ENCODE results near the gene SMU1.

The SMU1 gene

DNA sequence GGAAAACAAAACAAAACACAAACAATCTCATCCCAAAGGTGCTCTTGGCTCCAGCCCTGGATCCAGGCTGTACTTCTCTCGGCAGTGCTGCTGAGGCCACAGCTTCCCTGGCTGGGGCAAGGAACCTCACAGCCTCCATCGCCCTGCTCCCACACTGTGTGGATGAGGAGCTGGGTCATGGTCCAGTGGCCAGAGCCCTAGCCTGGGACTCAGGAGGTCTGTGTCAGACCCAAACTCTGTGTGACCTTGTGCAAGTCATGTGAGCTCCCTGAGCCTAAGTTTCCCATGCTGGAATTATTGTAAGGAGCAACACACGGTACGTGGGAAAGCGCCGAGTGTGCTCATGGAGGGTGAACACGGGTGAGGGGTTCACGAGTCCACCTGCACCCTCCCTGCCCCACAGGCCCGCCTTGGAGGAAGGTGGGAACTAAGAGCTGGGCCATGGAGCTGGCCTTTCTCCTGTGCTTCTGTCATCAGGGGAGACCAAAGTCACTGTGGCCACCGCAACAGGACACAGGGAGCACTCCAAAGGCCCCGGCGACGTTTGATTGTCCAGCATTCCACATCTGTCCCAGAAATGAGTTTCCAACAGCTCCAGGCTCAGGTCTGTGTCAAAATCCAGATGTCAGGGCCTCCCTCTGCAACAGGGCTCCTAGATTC lies 26.2 kb upstream of the SMU1 start:
- Histone ChIP-seq H3K14ac (ENCODE audit: low read length in 2 of 2) (no peak overlapping the region), H3K23ac (ENCODE audit: low read length in 2 of 2) (no peak overlapping the region), H3K27ac (ENCODE audit: low read length, poor library complexity, severe bottlenecking) (no peak overlapping the region), H3K4me1 (ENCODE audit: control insufficient read depth, insufficient read depth, low read depth, low read length) (peaks cover 31% of the 10 kb centered on the region), H3K18ac (ENCODE audit: low read depth in 1 of 2, low read length in 2 of 2) (no peak overlapping the region), H3K9me3 (ENCODE audit: control insufficient read depth, low read length) (no peaks in the 10 kb centered on the region), H3K9ac (ENCODE audit: low read length) (no peak overlapping the region), H2AFZ (ENCODE audit: low read depth, low read length) (no peak overlapping the region), H2BK120ac (ENCODE audit: low read depth, low read length) (no peak overlapping the region), H3K27me3 (ENCODE audit: control insufficient read depth in 1 of 2, insufficient read depth in 1 of 2, low read length in 2 of 2) (no peaks in the 10 kb centered on the region), H3K4ac (ENCODE audit: low read depth in 1 of 2, low read length in 2 of 2) (no peak overlapping the region), H3K36me3 (ENCODE audit: control insufficient read depth in 1 of 2, insufficient read depth in 2 of 2, low read depth in 1 of 2, low read length in 2 of 2) (no peaks in the 10 kb centered on the region), H4K91ac (ENCODE audit: low read length) (no peak overlapping the region), H2BK15ac (ENCODE audit: low read depth, poor library complexity, severe bottlenecking) (no peak overlapping the region), H2BK12ac (ENCODE audit: low read length in 2 of 2) (no peak overlapping the region), H4K8ac (ENCODE audit: low read length) (peak overlapping the region; percentile 59), H2BK5ac (ENCODE audit: low read depth, low read length, poor library complexity, severe bottlenecking) (no peak overlapping the region), H3K79me1 (replicated peaks; ENCODE audit: low read length, poor library complexity, severe bottlenecking) (no peaks in the 10 kb centered on the region), H3K4me2 (ENCODE audit: low read length, poor library complexity, severe bottlenecking) (no peak overlapping the region), H2AK5ac (ENCODE audit: low read length, severe bottlenecking) (no peak overlapping the region), H3K4me3 (ENCODE audit: insufficient read depth in 1 of 2, low read depth in 1 of 2, low read length in 2 of 2) (no peak overlapping the region)
- 99% methylated on average over 13 of the region's 13 CpGs for WGBS
- DNase-seq = no peak

DNA sequence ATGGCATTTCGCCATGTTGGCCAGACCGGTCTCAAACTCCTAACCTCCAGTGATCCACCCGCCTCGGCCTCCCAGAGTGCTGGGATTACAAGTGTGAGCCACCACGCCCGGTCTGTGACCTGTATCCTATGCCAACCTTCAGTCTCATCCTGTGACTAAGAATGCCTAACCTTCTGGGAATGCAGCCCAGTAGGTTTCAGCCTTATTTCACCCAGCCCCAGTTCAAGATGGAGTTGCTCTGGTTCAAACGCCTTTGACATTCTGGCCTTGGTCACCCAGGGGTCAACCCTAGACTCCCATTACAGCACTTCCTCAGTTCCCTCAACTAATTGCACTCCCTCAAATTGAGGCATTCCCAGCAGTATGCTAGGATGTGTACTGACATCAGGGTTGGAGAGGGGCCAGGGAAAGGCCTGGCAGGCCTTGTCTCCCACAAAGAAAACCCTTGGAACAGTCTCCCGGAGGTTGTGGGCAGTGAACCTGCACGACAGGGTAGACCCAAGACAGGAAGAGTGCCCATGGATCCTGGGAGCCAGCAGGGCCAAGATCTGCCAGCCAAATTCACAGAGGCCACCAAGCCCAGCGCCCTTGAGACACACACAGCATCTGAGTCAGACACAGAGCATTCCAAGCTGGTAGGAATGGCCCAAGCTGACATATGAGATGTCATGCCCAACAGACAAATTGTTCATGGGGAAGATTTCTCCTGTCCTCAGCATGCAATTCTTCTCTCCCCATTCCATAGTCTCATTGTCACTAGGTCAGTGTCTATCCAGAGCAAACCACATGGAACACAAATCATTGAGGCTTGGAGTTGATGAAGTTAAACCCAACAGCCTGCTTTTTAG lies 24.9 kb upstream of the SMU1 start:
- DNase-seq = peak; percentile 52
- H2AFZ ChIP-seq (ENCODE audit: low read depth, low read length) = no peak overlapping the region
- no peaks in the 10 kb centered on the region for H3K79me1 ChIP-seq (replicated peaks; ENCODE audit: low read length, poor library complexity, severe bottlenecking)
- no peak overlapping the region for H3K14ac ChIP-seq (ENCODE audit: low read length in 2 of 2)
- no peak overlapping the region for H4K91ac ChIP-seq (ENCODE audit: low read length)
- H3K4me2 ChIP-seq (ENCODE audit: low read length, poor library complexity, severe bottlenecking) = no peak overlapping the region
- H2AK5ac ChIP-seq (ENCODE audit: low read length, severe bottlenecking) = peak overlapping the region; percentile 60
- H2BK12ac ChIP-seq (ENCODE audit: low read length in 2 of 2) = no peak overlapping the region
- no peak overlapping the region for H3K4me3 ChIP-seq (ENCODE audit: insufficient read depth in 1 of 2, low read depth in 1 of 2, low read length in 2 of 2)
- no peak overlapping the region for H2BK120ac ChIP-seq (ENCODE audit: low read depth, low read length)
- H3K27ac ChIP-seq (ENCODE audit: low read length, poor library complexity, severe bottlenecking) = peak overlapping the region; percentile 15
- no peak overlapping the region for H3K9ac ChIP-seq (ENCODE audit: low read length)
- no peak overlapping the region for H2BK5ac ChIP-seq (ENCODE audit: low read depth, low read length, poor library complexity, severe bottlenecking)
- H2BK15ac ChIP-seq (ENCODE audit: low read depth, poor library complexity, severe bottlenecking) = no peak overlapping the region
- H3K23ac ChIP-seq (ENCODE audit: low read length in 2 of 2) = no peak overlapping the region
- WGBS = 94% methylated on average over 10 of the region's 10 CpGs
- H3K18ac ChIP-seq (ENCODE audit: low read depth in 1 of 2, low read length in 2 of 2) = peak overlapping the region in 1 of 2 experiments; percentile 25
- H3K27me3 ChIP-seq (ENCODE audit: control insufficient read depth in 1 of 2, insufficient read depth in 1 of 2, low read length in 2 of 2) = no peaks in the 10 kb centered on the region
- peaks cover 18% of the 10 kb centered on the region for H3K4me1 ChIP-seq (ENCODE audit: control insufficient read depth, insufficient read depth, low read depth, low read length)
- H3K9me3 ChIP-seq (ENCODE audit: control insufficient read depth, low read length) = no peaks in the 10 kb centered on the region
- no peak overlapping the region for H3K4ac ChIP-seq (ENCODE audit: low read depth in 1 of 2, low read length in 2 of 2)
- H3K36me3 ChIP-seq (ENCODE audit: control insufficient read depth in 1 of 2, insufficient read depth in 2 of 2, low read depth in 1 of 2, low read length in 2 of 2) = no peaks in the 10 kb centered on the region
- H4K8ac ChIP-seq (ENCODE audit: low read length) = no peak overlapping the region

DNA sequence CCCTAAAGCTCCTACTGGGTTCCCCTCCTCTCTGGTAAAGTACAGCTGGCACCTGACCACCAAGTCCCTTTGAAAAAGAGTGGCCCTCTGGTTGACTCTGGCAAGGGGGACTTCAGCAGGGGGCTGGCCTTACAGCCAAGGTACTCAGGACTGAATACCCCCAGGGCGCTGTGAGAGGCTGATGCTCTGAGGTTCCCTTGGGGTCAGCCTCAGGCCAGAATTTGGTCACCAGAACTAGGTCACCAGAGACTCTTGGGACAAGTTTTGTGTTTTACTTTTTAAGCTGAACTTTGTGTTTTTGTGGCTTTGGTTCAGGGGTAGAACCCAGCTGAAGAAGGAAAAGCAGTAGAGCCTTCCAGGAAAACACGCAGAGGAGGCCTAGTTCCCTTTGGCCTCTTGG lies 23.3 kb upstream of the SMU1 start:
- Histone ChIP-seq H3K23ac (ENCODE audit: low read length in 2 of 2) (no peak overlapping the region), H3K4me2 (ENCODE audit: low read length, poor library complexity, severe bottlenecking) (no peak overlapping the region), H3K14ac (ENCODE audit: low read length in 2 of 2) (no peak overlapping the region), H2BK12ac (ENCODE audit: low read length in 2 of 2) (no peak overlapping the region), H3K4me3 (ENCODE audit: insufficient read depth in 1 of 2, low read depth in 1 of 2, low read length in 2 of 2) (no peak overlapping the region), H3K18ac (ENCODE audit: low read depth in 1 of 2, low read length in 2 of 2) (no peak overlapping the region), H2AK5ac (ENCODE audit: low read length, severe bottlenecking) (peak overlapping the region; percentile 32), H4K8ac (ENCODE audit: low read length) (no peak overlapping the region), H2BK15ac (ENCODE audit: low read depth, poor library complexity, severe bottlenecking) (no peak overlapping the region), H2AFZ (ENCODE audit: low read depth, low read length) (no peak overlapping the region), H3K4me1 (ENCODE audit: control insufficient read depth, insufficient read depth, low read depth, low read length) (peaks cover 16% of the 10 kb centered on the region), H3K4ac (ENCODE audit: low read depth in 1 of 2, low read length in 2 of 2) (no peak overlapping the region), H4K91ac (ENCODE audit: low read length) (no peak overlapping the region), H2BK5ac (ENCODE audit: low read depth, low read length, poor library complexity, severe bottlenecking) (no peak overlapping the region), H3K36me3 (ENCODE audit: control insufficient read depth in 1 of 2, insufficient read depth in 2 of 2, low read depth in 1 of 2, low read length in 2 of 2) (no peaks in the 10 kb centered on the region), H3K9ac (ENCODE audit: low read length) (no peak overlapping the region), H2BK120ac (ENCODE audit: low read depth, low read length) (no peak overlapping the region), H3K27me3 (ENCODE audit: control insufficient read depth in 1 of 2, insufficient read depth in 1 of 2, low read length in 2 of 2) (no peaks in the 10 kb centered on the region), H3K79me1 (replicated peaks; ENCODE audit: low read length, poor library complexity, severe bottlenecking) (no peaks in the 10 kb centered on the region), H3K27ac (ENCODE audit: low read length, poor library complexity, severe bottlenecking) (no peak overlapping the region), H3K9me3 (ENCODE audit: control insufficient read depth, low read length) (no peaks in the 10 kb centered on the region)
- DNase-seq = no peak
- WGBS = 86% methylated on average over 2 of the region's 2 CpGs

DNA sequence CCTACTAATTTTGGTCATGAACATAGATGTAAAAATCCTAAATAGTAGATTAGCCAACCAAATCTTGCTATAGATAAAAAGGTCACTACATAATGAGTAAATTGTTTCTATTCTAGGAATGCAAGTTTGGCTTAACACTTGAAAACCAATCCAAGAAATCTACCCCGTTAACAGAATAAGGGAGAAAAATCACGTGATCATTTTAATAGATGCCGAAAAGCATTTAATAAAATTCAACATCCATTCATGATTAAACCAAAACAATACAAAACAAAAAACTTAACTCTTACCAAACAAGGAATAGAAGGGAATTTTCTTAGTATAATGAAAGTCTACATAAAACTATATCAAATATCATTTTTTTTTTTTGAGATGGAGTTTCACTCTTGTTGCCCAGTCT lies 20.7 kb upstream of the SMU1 start:
- Histone ChIP-seq H4K8ac (ENCODE audit: low read length) (no peak overlapping the region), H3K4ac (ENCODE audit: low read depth in 1 of 2, low read length in 2 of 2) (no peak overlapping the region), H3K4me1 (ENCODE audit: control insufficient read depth, insufficient read depth, low read depth, low read length) (peaks cover 11% of the 10 kb centered on the region), H3K9ac (ENCODE audit: low read length) (no peak overlapping the region), H2AFZ (ENCODE audit: low read depth, low read length) (no peak overlapping the region), H3K4me2 (ENCODE audit: low read length, poor library complexity, severe bottlenecking) (no peak overlapping the region), H3K14ac (ENCODE audit: low read length in 2 of 2) (no peak overlapping the region), H3K4me3 (ENCODE audit: insufficient read depth in 1 of 2, low read depth in 1 of 2, low read length in 2 of 2) (no peak overlapping the region), H3K36me3 (ENCODE audit: control insufficient read depth in 1 of 2, insufficient read depth in 2 of 2, low read depth in 1 of 2, low read length in 2 of 2) (no peaks in the 10 kb centered on the region), H2BK15ac (ENCODE audit: low read depth, poor library complexity, severe bottlenecking) (no peak overlapping the region), H2BK12ac (ENCODE audit: low read length in 2 of 2) (no peak overlapping the region), H3K23ac (ENCODE audit: low read length in 2 of 2) (no peak overlapping the region), H2BK5ac (ENCODE audit: low read depth, low read length, poor library complexity, severe bottlenecking) (no peak overlapping the region), H2AK5ac (ENCODE audit: low read length, severe bottlenecking) (no peak overlapping the region), H3K79me1 (replicated peaks; ENCODE audit: low read length, poor library complexity, severe bottlenecking) (no peaks in the 10 kb centered on the region), H3K18ac (ENCODE audit: low read depth in 1 of 2, low read length in 2 of 2) (no peak overlapping the region), H3K9me3 (ENCODE audit: control insufficient read depth, low read length) (no peaks in the 10 kb centered on the region), H4K91ac (ENCODE audit: low read length) (no peak overlapping the region), H2BK120ac (ENCODE audit: low read depth, low read length) (no peak overlapping the region), H3K27me3 (ENCODE audit: control insufficient read depth in 1 of 2, insufficient read depth in 1 of 2, low read length in 2 of 2) (no peaks in the 10 kb centered on the region), H3K27ac (ENCODE audit: low read length, poor library complexity, severe bottlenecking) (no peak overlapping the region)
- WGBS = 98% methylated on average over 3 of the region's 3 CpGs
- DNase-seq = no peak
